SK-N-SH (cell line): ENCODE data around the gene BTRC. TPM values are rescaled to one million over a fixed set of nuclear protein-coding genes. Genes with fewer than 3 reads are reported as not detected.

Source experiments
- CTCF ChIA-PET: fragments of 300-600, 350-600 bp; formaldehyde crosslinking; extraction: SDS; loops from one replicate; lab custom pipeline; 2021; lab: Yijun Ruan, JAX
- POLR2A ChIA-PET: fragments of 350-600 bp; sonication (Branson Sonifier 250); formaldehyde crosslinking; extraction: SDS; loops from one replicate; lab custom pipeline; 2020; ENCODE audit warnings: antibody characterized with exemption, inconsistent platforms; lab: Yijun Ruan, JAX
- DNase-seq: peaks from one replicate; pipeline ENCODE4 v3.0.0; 2012
- H2AFZ ChIP-seq: fragments of 200-600 bp; sonication (generic); 2 replicates; pipeline ENCODE4 v1.8.1; 2016; ENCODE audit warnings: antibody characterized with exemption, mild to moderate bottlenecking, low read depth
- H3F3A ChIP-seq: fragments of 200-600 bp; sonication (generic); replicated peaks from 2 replicates; pipeline ENCODE3; 2016; ENCODE audit warnings: antibody characterized with exemption, mild to moderate bottlenecking; ENCODE audit not compliant: insufficient read depth
- H3K27ac ChIP-seq, 2 experiments: fragments of 200-500 bp in 1 of 2; fragments of 200-600 bp in 1 of 2; sonication (Bioruptor generic) in 1 of 2; sonication (generic), shearing (Covaris generic) in 1 of 2; 2 replicates each; pipeline versions ENCODE4 v1.5.1 to v1.6.1; 2014 to 2016; ENCODE audit warnings: low read depth in 2 of 2, inconsistent platforms in 1 of 2, low read length in 1 of 2, mild to moderate bottlenecking in 1 of 2, mixed read lengths in 1 of 2
- H3K27me3 ChIP-seq: fragments of 200-600 bp; sonication (generic), shearing (Covaris generic); 2 replicates; pipeline ENCODE4 v1.6.1; 2016; ENCODE audit warnings: mixed run types; ENCODE audit not compliant: insufficient read depth
- H3K36me3 ChIP-seq, 2 experiments: fragments of 200-500 bp in 1 of 2; fragments of 200-600 bp in 1 of 2; sonication (Bioruptor generic) in 1 of 2; sonication (generic) in 1 of 2; replicated peaks in 1 of 2; 2 replicates each; pipeline versions ENCODE3 to v1.5.1; 2014 to 2016; ENCODE audit warnings: low read length in 1 of 2, mild to moderate bottlenecking in 1 of 2; ENCODE audit not compliant: insufficient read depth in 2 of 2, control insufficient read depth in 1 of 2
- H3K4me1 ChIP-seq, 2 experiments: fragments of 200-500 bp in 1 of 2; fragments of 200-600 bp in 1 of 2; sonication (Bioruptor generic) in 1 of 2; sonication (generic), shearing (Covaris generic) in 1 of 2; 2 replicates each; pipeline versions ENCODE4 v1.5.1 to v1.6.1; 2014 to 2016; ENCODE audit warnings: low read depth in 1 of 2, low read length in 1 of 2, mixed run types in 1 of 2; ENCODE audit not compliant: insufficient read depth in 2 of 2, control insufficient read depth in 1 of 2
- H3K4me2 ChIP-seq: fragments of 200-600 bp; sonication (generic), shearing (Covaris generic); 2 replicates; pipeline ENCODE4 v1.6.1; 2017; ENCODE audit warnings: mixed run types
- H3K4me3 ChIP-seq, 2 experiments: fragments of 200-500 bp in 1 of 2; fragments of 200-600 bp in 1 of 2; sonication (Bioruptor generic) in 1 of 2; sonication (generic), shearing (Covaris generic) in 1 of 2; 2 replicates each; pipeline versions ENCODE4 v1.5.1 to v1.8.1; 2014 to 2016; ENCODE audit warnings: low read depth in 2 of 2, inconsistent platforms in 1 of 2, low read length in 1 of 2, mild to moderate bottlenecking in 1 of 2, mixed read lengths in 1 of 2, moderate library complexity in 1 of 2
- H3K79me2 ChIP-seq: fragments of 200-600 bp; sonication (generic); 2 replicates; pipeline ENCODE4 v1.8.1; 2017; ENCODE audit warnings: mild to moderate bottlenecking; ENCODE audit not compliant: insufficient read depth
- H3K9ac ChIP-seq: fragments of 200-600 bp; sonication (generic); 2 replicates; pipeline ENCODE4 v1.6.1; 2017; ENCODE audit warnings: mixed run types
- H3K9me2 ChIP-seq: fragments of 200-600 bp; sonication (generic); 2 replicates; pipeline ENCODE4 v1.6.1; 2017; ENCODE audit warnings: mixed run types
- H3K9me3 ChIP-seq: fragments of 200-600 bp; sonication (generic); 2 replicates; pipeline ENCODE4 v1.6.1; 2017; ENCODE audit warnings: mixed run types, mild to moderate bottlenecking, moderate library complexity
- H4K20me1 ChIP-seq: fragments of 200-600 bp; sonication (generic); 2 replicates; pipeline ENCODE4 v1.6.1; 2017; ENCODE audit warnings: mild to moderate bottlenecking, mixed run types; ENCODE audit not compliant: insufficient read depth
- EP300 ChIP-seq, 2 experiments: IDR thresholded peaks; 2 replicates each; pipeline versions ENCODE4 v1.4.0 to v1.6.1; 2012; ENCODE audit warnings: borderline replicate concordance in 1 of 2, low read depth in 1 of 2, low read length in 1 of 2
- GABPA ChIP-seq: IDR thresholded peaks from 2 replicates; pipeline ENCODE4 v1.4.0; 2012; ENCODE audit warnings: low read depth, mild to moderate bottlenecking
- GATA2 ChIP-seq: sonication (generic); formaldehyde crosslinking; IDR thresholded peaks from 2 replicates; pipeline ENCODE4 v1.5.0; 2020; ENCODE audit warnings: mild to moderate bottlenecking, missing genetic modification reagents
- IRF3 ChIP-seq: fragments of 150-350 bp; IDR thresholded peaks from 2 replicates; pipeline ENCODE4 v1.6.1; 2016; ENCODE audit warnings: mild to moderate bottlenecking, low read depth, low read length
- JUND ChIP-seq: IDR thresholded peaks from 2 replicates; pipeline ENCODE4 v1.4.0; 2012
- MEF2A ChIP-seq: IDR thresholded peaks from 2 replicates; pipeline ENCODE4 v1.4.0; 2012; ENCODE audit warnings: low read depth, borderline replicate concordance
- MXI1 ChIP-seq: IDR thresholded peaks from 2 replicates; pipeline ENCODE4 v1.6.1; 2012; ENCODE audit warnings: mild to moderate bottlenecking, low read depth, low read length, improper control_type of control experiment
- NFIC ChIP-seq: IDR thresholded peaks from 2 replicates; pipeline ENCODE4 v1.4.0; 2012; ENCODE audit warnings: borderline replicate concordance
- NRF1 ChIP-seq: IDR thresholded peaks from 2 replicates; pipeline ENCODE4 v1.6.1; 2012; ENCODE audit warnings: low read depth, mild to moderate bottlenecking, low read length
- RCOR1 ChIP-seq: fragments of 150-350 bp; IDR thresholded peaks from 2 replicates; pipeline ENCODE4 v1.6.1; 2017; ENCODE audit warnings: antibody characterized with exemption, low read length
- WGBS: methylation state at CpG from one replicate; pipeline ENCODE4 v1.1.6; 2017; ENCODE audit warnings: low lambda C conversion rate; 5-methylcytosine and 5-hydroxymethylcytosine counted together
- polyA plus RNA-seq, 3 experiments: library from polyadenylated mRNA; depleted of rRNA; stranded (reverse); fragments of >200 nt; gene quantifications; 2 replicates each; pipeline ENCODE4 v1.2.3, GENCODE V29; 2012
- TF ChIP-seq, protein P1 (sequence below): fragments of 200-600 bp; sonication (generic); IDR thresholded peaks from 2 replicates; pipeline ENCODE4 v1.6.1; 2017; ENCODE audit warnings: antibody characterized with exemption, mild to moderate bottlenecking, moderate library complexity

BTRC gene
- polyA plus RNA-seq, 1 of the 3 experiments (the other 2 are of a cell fraction), result 6.5 TPM

GRCh38 chr10:101464599-101464998 lies 110.6 kb downstream of the BTRC start:
- Histone ChIP-seq H3F3A (no peaks in the 10 kb centered on the region), H3K9ac (no peak overlapping the region), H3K9me3 (no peaks in the 10 kb centered on the region), H3K79me2 (no peaks in the 10 kb centered on the region; the same call in 1 of the 2 replicates), H3K27me3 (no peaks in the 10 kb centered on the region), H3K27ac (peak overlapping the region in 1 of 2 experiments; percentile 91; a peak in 2 of 4 replicates), H3K36me3 (no peaks in the 10 kb centered on the region), H3K4me3 (no peak overlapping the region), H3K4me1 (peaks cover 0 to 13% of the 10 kb centered on the region in 2 experiments; a peak in 2 of 4 replicates), H3K4me2 (no peak overlapping the region), H4K20me1 (no peaks in the 10 kb centered on the region), H3K9me2 (no peaks in the 10 kb centered on the region), H2AFZ (no peak overlapping the region)
- POLR2A ChIA-PET, result no interaction called here
- 69% methylated on average over 2 of the region's 2 CpGs for WGBS
- CTCF ChIA-PET, result interaction anchor here (0.8 to 6.3 kb wide), 11 partner anchors 12 to 250 kb away, joined by 3 to 108 read pairs (median 41); no protein-coding TSS in a partner anchor
- TF ChIP-seq EP300 (IDR thresholded peaks at IDR 0.05; ENCODE audit: borderline replicate concordance in 1 of 2, low read depth in 1 of 2, low read length in 1 of 2) (no peak), MXI1 (0 out of 2 replicates have a peak, but pooled peaks have one; percentile 12)
- peak; percentile 18 for DNase-seq

GRCh38 chr10:101466016-101466912 lies 112.3 kb downstream of the BTRC start:
- Histone ChIP-seq H3K36me3 (no peaks in the 10 kb centered on the region), H3K27me3 (no peaks in the 10 kb centered on the region), H3K9ac (no peak overlapping the region), H3K9me2 (no peaks in the 10 kb centered on the region), H3K27ac (peak overlapping the region in 1 of 2 experiments; percentile 11; a peak in 1 of 4 replicates), H3K4me1 (peaks cover 0 to 13% of the 10 kb centered on the region in 2 experiments; a peak in 2 of 4 replicates), H3K9me3 (no peaks in the 10 kb centered on the region)
- 78% methylated on average over 5 of the region's 5 CpGs for WGBS
- no peak for DNase-seq
- CTCF ChIA-PET, result interaction anchor here (0.6 to 6.3 kb wide), 41 partner anchors 8 to 315 kb away, joined by 3 to 108 read pairs (median 7); partner anchors contain the start of gene BTRC
- TF ChIP-seq GATA2 (no peak), JUND (no peak), NRF1 (no peak), RCOR1 (no peak), MEF2A (no peak), NFIC (no peak), GABPA (no peak), IRF3 (no peak)
- TF ChIP-seq, protein P1, sequence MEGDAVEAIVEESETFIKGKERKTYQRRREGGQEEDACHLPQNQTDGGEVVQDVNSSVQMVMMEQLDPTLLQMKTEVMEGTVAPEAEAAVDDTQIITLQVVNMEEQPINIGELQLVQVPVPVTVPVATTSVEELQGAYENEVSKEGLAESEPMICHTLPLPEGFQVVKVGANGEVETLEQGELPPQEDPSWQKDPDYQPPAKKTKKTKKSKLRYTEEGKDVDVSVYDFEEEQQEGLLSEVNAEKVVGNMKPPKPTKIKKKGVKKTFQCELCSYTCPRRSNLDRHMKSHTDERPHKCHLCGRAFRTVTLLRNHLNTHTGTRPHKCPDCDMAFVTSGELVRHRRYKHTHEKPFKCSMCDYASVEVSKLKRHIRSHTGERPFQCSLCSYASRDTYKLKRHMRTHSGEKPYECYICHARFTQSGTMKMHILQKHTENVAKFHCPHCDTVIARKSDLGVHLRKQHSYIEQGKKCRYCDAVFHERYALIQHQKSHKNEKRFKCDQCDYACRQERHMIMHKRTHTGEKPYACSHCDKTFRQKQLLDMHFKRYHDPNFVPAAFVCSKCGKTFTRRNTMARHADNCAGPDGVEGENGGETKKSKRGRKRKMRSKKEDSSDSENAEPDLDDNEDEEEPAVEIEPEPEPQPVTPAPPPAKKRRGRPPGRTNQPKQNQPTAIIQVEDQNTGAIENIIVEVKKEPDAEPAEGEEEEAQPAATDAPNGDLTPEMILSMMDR, result no peak
- TF ChIP-seq, all 33 proteins: peak for 0
- H3K4me2 ChIP-seq, result no peak overlapping the region
- no peaks in the 10 kb centered on the region for H4K20me1 ChIP-seq
- H2AFZ ChIP-seq, result no peak overlapping the region
- POLR2A ChIA-PET, result no interaction called here
- H3K79me2 ChIP-seq, result no peaks in the 10 kb centered on the region
- H3F3A ChIP-seq, result no peaks in the 10 kb centered on the region
- H3K4me3 ChIP-seq, result no peak overlapping the region
